ENCODE data around the gene DNASE1L1.
A peak's percentile ranks its signal among the peaks of the same experiment; 100 is the strongest.

Gene DNASE1L1

DNA sequence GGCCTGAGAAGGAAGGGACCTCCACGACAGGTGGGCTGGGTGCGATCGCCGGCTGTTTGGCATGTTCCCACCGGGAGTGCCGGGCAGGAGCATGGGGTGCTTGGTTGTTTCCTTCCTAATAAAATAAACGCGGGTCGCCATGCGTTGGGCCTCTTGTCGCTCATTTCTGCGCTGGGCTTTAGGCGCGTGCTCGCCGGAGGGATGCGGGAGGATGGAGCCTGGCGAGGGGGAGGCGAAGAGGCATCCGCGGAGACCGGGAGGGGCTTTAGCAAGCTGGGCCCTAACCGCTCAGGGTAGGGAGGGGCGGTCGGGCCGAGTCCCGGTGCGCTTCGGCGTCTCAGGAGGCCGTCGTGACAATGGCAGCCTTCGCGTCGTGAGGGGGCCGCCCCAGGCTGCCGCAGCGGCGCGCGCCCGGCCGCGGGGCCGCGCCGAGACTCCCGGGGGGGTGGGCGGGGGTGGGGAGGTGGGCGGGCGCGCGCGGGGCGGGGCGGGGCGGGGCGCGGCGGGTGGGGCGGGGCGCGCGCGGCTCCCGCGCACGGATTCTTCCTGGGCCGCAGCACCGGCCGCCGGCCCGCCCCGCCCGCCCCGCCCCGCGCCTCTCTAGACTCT lies 27.4 kb upstream of the DNASE1L1 start:
- DNase-seq: peak; percentile 35

DNA sequence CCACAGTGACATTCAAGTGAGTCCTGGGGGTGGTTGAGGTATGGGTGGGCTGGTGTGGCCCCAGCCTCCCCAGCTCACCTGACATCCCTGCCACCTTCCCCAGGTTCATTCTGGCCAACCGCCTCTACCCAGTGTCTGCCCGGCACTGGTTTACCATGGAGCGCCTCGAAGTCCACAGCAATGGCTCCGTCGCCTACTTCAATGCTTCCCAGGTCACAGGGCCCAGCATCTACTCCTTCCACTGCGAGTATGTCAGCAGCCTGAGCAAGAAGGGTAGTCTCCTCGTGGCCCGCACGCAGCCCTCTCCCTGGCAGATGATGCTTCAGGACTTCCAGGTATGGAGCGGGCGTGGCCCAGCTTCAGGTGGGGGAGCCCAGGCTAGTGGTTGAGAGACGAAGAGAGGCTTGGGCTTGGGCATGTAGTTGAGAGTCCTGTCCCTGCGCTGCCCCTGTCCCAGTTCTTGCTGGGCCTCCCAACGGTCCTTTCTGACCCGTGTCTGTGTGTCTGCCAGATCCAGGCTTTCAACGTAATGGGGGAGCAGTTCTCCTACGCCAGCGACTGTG lies 26.2 kb upstream of the DNASE1L1 start:
- DNase-seq: no peak

GRCh38 chrX:154434394-154435168 lies 25.5 kb upstream of the DNASE1L1 start:
- DNase-seq: no peak

GRCh38 chrX:154433605-154434004 lies 24.6 kb upstream of the DNASE1L1 start:
- no peak for DNase-seq

DNA sequence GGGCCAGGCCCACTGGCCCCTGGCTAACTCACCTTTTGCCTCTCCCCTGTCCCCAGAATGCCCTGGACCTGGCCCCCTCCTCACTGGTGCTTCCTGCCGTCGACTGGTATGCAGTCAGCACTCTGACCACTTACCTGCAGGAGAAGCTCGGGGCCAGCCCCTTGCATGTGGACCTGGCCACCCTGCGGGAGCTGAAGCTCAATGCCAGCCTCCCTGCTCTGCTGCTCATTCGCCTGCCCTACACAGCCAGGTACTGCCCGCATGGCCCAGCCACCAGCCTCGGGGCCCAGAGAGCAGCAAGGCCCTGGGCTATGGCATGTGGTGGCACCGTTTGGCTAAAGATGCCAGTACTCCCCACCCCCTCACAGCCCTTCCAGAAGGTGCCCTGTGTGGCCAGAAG lies 23.2 kb upstream of the DNASE1L1 start:
- DNase-seq: no peak

DNA sequence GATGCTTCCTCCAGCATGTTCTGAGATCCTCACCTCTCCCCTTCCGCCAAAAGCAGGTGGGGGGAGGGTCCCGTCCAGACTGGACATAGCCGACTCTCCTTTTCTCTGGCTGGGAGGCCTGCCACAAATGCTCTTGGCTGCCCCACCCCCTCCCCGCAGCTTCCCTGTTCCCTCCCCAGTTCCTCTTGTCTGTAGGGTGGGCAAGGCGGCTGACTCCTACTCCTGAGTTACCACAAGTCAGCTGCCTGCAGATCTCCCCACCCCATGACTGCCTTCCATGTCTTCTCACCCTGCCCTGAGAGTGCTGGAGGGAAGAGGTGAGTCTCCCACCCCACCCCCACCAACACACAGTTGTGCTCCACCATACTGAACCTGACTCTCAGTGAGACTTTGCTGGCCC lies 22.3 kb upstream of the DNASE1L1 start:
- no peak for DNase-seq

- DNase-seq: no peak
Measured at GRCh38 chrX:154430916-154431315, 21.9 kb upstream of the DNASE1L1 start.

- no peak for DNase-seq
Measured at GRCh38 chrX:154430479-154430878, 21.4 kb upstream of the DNASE1L1 start.

- DNase-seq: no peak
Measured at GRCh38 chrX:154429711-154430110, 20.7 kb upstream of the DNASE1L1 start.

DNA sequence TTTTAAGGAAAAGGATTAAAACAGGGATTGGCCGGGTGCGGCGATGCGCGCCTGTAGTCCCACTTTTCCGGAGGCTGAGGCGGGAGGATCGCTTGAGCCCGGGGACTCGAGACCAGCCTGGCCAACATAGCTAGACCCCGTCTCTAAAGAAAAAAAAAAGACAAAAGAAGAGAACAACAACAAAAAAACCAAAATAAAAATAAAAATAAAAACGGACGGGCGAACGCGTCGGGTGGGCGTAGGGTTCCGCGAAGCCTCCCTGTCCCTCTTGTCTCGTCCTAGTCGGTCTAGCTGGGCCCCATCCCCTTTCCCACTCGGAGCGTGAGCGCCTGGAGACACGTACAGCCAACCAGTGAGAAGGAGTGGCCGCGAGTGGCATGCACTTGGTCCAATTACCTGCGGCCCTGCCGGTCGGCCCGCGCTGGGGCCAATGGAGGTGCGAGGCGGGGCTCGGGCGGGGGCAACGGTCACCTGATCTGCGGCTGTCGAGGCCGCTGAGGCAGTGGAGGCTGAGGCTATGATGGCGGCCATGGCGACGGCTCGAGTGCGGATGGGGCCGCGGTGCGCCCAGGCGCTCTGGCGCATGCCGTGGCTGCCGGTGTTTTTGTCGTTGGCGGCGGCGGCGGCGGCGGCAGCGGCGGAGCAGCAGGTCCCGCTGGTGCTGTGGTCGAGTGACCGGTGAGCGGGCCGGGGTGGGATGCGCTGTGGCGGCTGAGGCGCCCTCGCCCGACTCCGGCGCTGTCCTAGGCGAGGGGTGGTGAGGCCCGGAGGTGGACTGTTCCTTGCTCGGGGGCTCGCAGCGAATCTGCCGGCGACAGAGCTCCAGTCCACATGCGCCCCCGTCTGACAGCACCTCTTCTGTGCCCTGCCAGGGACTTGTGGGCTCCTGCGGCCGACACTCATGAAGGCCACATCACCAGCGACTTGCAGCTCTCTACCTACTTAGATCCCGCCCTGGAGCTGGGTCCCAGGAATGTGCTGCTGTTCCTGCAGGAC lies 19.4 kb upstream of the DNASE1L1 start, which contains the start of gene ATP6AP1:
Gene ATP6AP1 (plus strand): TSS at position 502 of the 996 bp plus-strand sequence. CDS start 16 bp downstream, at position 518.
- peak; percentile 94 for DNase-seq

- DNase-seq: no peak
Measured at GRCh38 chrX:154426916-154427770, 18.1 kb upstream of the DNASE1L1 start.

DNA sequence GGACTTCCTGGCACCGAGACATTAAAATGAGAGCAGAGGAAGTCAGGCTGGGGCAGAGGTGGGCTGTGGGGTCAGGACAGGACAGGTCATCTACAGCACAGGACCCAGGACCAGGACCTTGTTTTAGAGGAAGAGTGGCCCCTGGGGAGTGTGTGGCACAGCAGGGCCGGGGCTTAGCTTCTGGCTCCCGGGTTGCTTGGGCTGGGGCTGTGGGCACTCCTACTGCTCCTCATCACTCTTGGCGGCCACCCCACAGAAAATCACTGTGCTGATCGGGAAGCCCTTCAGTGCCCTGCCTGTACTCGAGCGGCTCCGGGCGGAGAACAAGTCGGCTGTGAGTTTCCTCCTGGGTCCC lies 11.3 kb upstream of the DNASE1L1 start:
- no peak for DNase-seq

GRCh38 chrX:154419688-154420401 lies 10.8 kb upstream of the DNASE1L1 start:
- DNase-seq: no peak

DNA sequence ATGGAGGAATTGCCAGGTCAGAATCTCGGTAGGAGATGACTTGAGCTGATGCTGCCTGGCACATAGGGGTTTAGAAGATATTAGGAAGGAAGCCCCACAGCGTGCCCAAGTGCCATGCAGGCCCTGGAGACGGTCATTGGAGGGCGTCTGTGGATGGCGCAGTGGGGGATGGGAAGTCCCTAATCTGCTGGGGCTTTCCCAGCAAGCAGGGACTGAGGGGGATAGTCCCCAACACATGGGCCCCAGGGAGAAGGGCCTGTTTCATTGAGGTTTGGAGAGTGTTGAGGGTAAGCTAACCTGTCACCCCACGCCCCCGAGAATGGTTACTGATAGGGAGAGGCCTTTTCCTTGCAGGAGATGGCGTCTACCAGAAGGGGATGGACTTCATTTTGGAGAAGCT lies 10.1 kb upstream of the DNASE1L1 start:
- no peak for DNase-seq

GRCh38 chrX:154417157-154417556 lies 8.1 kb upstream of the DNASE1L1 start:
- DNase-seq: no peak

GRCh38 chrX:154413142-154413541 lies 4.1 kb upstream of the DNASE1L1 start:
- no peak for DNase-seq

DNA sequence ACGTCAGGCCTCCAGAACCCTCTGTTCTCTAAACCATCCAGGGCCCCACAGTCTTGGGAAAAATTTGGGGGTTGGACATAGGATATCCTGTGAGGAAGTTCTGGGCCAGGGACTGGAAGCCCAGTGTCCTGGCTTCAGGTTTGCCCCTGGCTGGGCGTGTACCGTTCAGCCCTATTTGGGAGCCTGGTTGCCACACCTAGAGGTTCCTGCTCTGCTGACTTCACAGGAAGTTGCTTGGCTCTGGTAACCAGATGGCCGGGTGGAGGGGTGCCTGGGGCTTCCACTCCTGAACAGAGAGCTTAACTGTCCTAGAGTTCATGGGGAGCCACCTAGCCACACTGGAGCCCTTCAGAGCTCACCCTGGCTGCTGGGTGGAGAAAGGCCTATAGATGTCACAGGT lies 3.4 kb upstream of the DNASE1L1 start:
- peak; percentile 58 for DNase-seq

DNA sequence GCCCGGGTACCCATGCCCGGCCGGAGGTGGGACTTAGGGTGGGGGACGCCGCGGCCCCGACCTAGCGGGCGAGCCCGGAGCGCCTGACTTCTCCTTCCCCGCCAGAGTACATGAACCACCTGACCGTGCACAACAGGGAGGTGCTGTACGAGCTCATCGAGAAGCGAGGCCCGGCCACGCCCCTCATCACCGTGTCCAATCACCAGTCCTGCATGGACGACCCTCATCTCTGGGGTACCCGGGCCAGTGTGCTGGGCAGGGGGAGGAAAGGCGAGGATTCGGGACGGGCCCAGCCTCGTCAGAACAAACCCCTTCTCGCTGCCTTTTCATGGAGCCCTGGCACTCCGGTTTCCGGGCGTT lies 2.9 kb upstream of the DNASE1L1 start:
- DNase-seq: peak; percentile 66

GRCh38 chrX:154408659-154409221 lies 314 bp downstream of the DNASE1L1 start:
- DNase-seq: no peak

DNA sequence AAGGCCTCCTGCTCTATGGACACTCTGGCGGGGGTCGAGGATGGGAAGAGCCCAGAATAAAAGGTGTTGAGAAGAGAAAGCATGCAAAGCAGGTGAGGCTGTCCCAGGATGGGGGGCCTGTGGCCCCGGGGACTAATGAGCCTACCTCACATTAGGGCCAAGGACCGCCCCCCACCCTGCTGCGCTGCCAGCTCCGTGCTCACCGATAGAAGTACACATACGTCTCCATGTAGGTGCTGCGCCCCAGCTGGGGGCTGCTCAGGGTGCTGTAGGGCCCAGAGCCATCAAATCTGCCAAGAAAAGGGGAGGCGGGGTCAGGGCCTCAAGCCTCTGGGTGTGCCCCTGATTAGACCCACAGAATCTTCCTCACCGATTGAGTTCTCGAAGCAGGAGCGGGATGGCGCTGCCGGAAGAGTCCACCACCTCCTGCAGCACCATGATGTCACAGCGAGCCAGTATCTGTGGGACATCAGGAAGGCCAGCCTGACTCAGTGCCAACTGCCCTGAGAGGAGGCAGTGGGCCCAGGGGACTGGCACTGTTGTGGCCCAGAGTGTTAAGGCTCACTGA lies 4.3 kb downstream of the DNASE1L1 start:
- no peak for DNase-seq

GRCh38 chrX:154403858-154404257 lies 5.2 kb downstream of the DNASE1L1 start:
- DNase-seq: no peak

Measured in activated CD4-positive, alpha-beta T cell treated with anti-CD3 and anti-CD28 coated beads, Interleukin-2, amount 50 U/mL, for 16 hours (primary cell).